Measurements from ENCODE around the gene HNRNPR. TPM values are rescaled to one million over a fixed set of nuclear protein-coding genes. Genes with fewer than 3 reads are reported as not detected.
"Not testable (repeated sequence)": the region's sequence is repeated elsewhere in the genome, so short reads cannot be mapped to it uniquely, and the experiment has no call there.

HNRNPR gene
- total RNA-seq, 1 experiment from 2014 or later: 152 TPM

DNA sequence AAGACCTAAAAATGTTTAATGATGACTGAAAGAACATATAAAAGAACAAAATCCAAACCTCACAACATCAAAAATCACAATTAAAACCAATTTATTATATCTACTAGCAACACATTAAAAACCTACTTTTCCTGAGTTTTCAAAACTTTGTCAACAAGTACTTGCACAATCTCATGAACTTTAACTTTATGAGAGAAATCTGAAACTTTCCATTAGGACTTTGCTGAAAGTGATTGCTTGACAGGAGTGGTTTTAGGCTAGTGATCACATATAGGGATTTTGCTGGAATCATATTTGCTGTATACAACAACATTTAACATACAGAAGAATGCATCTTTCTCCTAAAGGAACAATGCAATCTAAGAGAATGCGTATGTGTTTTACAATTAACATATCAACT lies 13.2 kb downstream of the HNRNPR start:
- BruUV-seq (replicated peaks): no TSS peak
- POLR2A ChIA-PET: interaction anchor here (1.0 to 4.6 kb wide), 4 partner anchors 10 to 73 kb away, joined by 3 to 31 read pairs (median 6); partner anchors contain the start of gene HNRNPR
- CTCF ChIA-PET: interaction anchor here (1.9 kb wide), 1 partner anchor 32 kb away, joined by 5 read pairs; no protein-coding TSS in a partner anchor
- Mint-ChIP-seq H3K36me3 (ENCODE audit: insufficient read depth, unreplicated experiment) (peaks cover 97% of the 10 kb centered on the region), H3K27ac (ENCODE audit: low read depth, unreplicated experiment) (no peak overlapping the region), H3K4me1 (ENCODE audit: insufficient read depth, unreplicated experiment) (peaks cover 13% of the 10 kb centered on the region), H3K27me3 (ENCODE audit: insufficient read depth, unreplicated experiment) (no peaks in the 10 kb centered on the region), H3K9me3 (ENCODE audit: unreplicated experiment) (no peaks in the 10 kb centered on the region), H3K4me3 (ENCODE audit: unreplicated experiment) (no peak overlapping the region)
- DNase-seq (ENCODE audit: unreplicated experiment): no peak
- intact Hi-C loops (cut with micrococcal nuclease): no loop called here
- TF ChIP-seq, protein P1, sequence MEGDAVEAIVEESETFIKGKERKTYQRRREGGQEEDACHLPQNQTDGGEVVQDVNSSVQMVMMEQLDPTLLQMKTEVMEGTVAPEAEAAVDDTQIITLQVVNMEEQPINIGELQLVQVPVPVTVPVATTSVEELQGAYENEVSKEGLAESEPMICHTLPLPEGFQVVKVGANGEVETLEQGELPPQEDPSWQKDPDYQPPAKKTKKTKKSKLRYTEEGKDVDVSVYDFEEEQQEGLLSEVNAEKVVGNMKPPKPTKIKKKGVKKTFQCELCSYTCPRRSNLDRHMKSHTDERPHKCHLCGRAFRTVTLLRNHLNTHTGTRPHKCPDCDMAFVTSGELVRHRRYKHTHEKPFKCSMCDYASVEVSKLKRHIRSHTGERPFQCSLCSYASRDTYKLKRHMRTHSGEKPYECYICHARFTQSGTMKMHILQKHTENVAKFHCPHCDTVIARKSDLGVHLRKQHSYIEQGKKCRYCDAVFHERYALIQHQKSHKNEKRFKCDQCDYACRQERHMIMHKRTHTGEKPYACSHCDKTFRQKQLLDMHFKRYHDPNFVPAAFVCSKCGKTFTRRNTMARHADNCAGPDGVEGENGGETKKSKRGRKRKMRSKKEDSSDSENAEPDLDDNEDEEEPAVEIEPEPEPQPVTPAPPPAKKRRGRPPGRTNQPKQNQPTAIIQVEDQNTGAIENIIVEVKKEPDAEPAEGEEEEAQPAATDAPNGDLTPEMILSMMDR (IDR thresholded peaks at IDR 0.05; ENCODE audit: unreplicated experiment): no peak

DNA sequence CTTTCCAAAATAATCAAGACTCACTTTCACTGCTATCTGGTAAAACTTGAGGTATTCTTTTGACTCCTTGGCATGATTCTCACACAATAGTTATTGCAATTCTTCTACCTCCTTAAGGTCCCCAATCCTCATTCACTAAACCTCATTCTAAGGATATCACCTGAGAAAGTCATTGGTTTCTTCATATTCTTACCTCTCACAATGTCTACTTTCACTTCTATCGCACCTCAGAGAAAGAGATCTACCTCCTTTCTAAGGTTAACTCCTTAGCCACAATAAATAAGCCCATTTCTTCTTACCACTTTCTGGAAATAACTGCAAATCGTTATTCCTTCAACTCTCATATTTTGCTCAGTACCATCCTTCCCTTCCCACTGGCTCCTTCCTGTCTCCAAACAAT lies 18.7 kb downstream of the HNRNPR start:
- H3K4me3 Mint-ChIP-seq (ENCODE audit: unreplicated experiment): no peak overlapping the region
- no peaks in the 10 kb centered on the region for H3K9me3 Mint-ChIP-seq (ENCODE audit: unreplicated experiment)
- H3K27me3 Mint-ChIP-seq (ENCODE audit: insufficient read depth, unreplicated experiment): no peaks in the 10 kb centered on the region
- ChIA-PET CTCF (no interaction called here), POLR2A (interaction anchor here (3.8 kb wide), 1 partner anchor 14 kb away, joined by 18 read pairs; no protein-coding TSS in a partner anchor)
- intact Hi-C loops (cut with micrococcal nuclease): no loop called here
- H3K4me1 Mint-ChIP-seq (ENCODE audit: insufficient read depth, unreplicated experiment): peaks cover 20% of the 10 kb centered on the region
- peaks cover 95% of the 10 kb centered on the region for H3K36me3 Mint-ChIP-seq (ENCODE audit: insufficient read depth, unreplicated experiment)
- DNase-seq (ENCODE audit: unreplicated experiment): no peak
- TF ChIP-seq, protein P1 (IDR thresholded peaks at IDR 0.05; ENCODE audit: unreplicated experiment): no peak
- no peak overlapping the region for H3K27ac Mint-ChIP-seq (ENCODE audit: low read depth, unreplicated experiment)
- BruUV-seq (replicated peaks): no TSS peak

DNA sequence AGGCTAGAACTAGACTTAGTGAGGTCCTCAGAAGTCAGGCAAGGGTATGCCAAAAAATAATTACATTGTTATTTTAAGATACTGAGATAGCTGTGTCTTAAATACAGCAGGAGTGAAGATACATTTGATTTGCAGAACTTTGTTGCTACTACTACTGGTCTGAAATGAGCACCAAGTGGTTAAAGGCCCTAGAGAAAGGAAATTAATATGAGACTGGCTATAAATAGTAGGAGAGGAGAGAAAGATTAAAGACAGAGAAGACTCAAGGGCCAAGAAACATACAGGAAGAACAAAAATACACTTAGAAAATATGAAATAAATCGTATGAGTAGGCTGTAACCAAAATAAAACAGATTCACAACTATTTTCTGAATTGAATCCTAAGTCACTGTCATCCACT lies 21.3 kb downstream of the HNRNPR start:
- Mint-ChIP-seq H3K27me3 (ENCODE audit: insufficient read depth, unreplicated experiment) (no peaks in the 10 kb centered on the region), H3K27ac (ENCODE audit: low read depth, unreplicated experiment) (peak overlapping the region; percentile 71), H3K4me1 (ENCODE audit: insufficient read depth, unreplicated experiment) (peaks cover 8% of the 10 kb centered on the region), H3K36me3 (ENCODE audit: insufficient read depth, unreplicated experiment) (peaks cover 99% of the 10 kb centered on the region), H3K4me3 (ENCODE audit: unreplicated experiment) (no peak overlapping the region), H3K9me3 (ENCODE audit: unreplicated experiment) (no peaks in the 10 kb centered on the region)
- TF ChIP-seq, protein P1 (IDR thresholded peaks at IDR 0.05; ENCODE audit: unreplicated experiment): no peak
- BruUV-seq (replicated peaks): no TSS peak
- intact Hi-C loops (cut with micrococcal nuclease): no loop called here
- ChIA-PET POLR2A (interaction anchor here (1.1 to 3.8 kb wide), 3 partner anchors 15 to 22 kb away, joined by 3 to 18 read pairs (median 8); partner anchors contain the start of gene HNRNPR), CTCF (interaction anchor here (0.6 to 0.7 kb wide), 2 partner anchors 83 to 1003 kb away, joined by 3 read pairs; no protein-coding TSS in a partner anchor)
- DNase-seq (ENCODE audit: unreplicated experiment): no peak

DNA sequence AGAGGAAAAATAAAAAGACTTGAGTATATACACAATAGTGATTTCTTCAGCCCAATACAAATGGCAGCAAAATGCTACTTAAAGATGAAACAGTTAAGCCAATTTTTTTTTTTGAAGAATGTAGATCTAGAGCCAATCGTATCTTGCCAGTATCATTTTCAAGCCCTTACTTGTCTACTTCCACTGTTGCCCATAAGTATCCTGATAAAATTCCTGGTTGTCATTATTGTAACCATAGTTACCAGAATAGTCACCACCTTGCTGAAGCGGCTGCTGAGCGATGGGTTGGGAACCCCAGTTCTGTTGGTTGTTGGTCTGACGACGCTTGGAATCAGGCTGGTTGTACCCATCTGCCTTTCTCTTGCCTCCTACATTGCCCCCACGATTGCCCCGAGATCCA lies 33.8 kb downstream of the HNRNPR start:
- H3K36me3 Mint-ChIP-seq (ENCODE audit: insufficient read depth, unreplicated experiment): peaks cover 96% of the 10 kb centered on the region
- intact Hi-C loops (cut with micrococcal nuclease); CTCF ChIA-PET; BruUV-seq (replicated peaks); H3K27me3 Mint-ChIP-seq (ENCODE audit: insufficient read depth, unreplicated experiment); H3K4me3 Mint-ChIP-seq (ENCODE audit: unreplicated experiment); DNase-seq (ENCODE audit: unreplicated experiment); H3K27ac Mint-ChIP-seq (ENCODE audit: low read depth, unreplicated experiment); H3K9me3 Mint-ChIP-seq (ENCODE audit: unreplicated experiment): not testable (repeated sequence)
- POLR2A ChIA-PET: interaction anchor here (0.7 to 0.8 kb wide), 2 partner anchors 226 to 282 kb away, joined by 3 to 4 read pairs; no protein-coding TSS in a partner anchor
- peaks cover 15% of the 10 kb centered on the region for H3K4me1 Mint-ChIP-seq (ENCODE audit: insufficient read depth, unreplicated experiment)

Measured in MCF 10A (cell line).